ENCODE measurements around the gene EMILIN3.

The EMILIN3 gene

GRCh38 chr20:41344477-41344876 lies 22.1 kb downstream of the EMILIN3 start:
- DNase-seq = no peak

GRCh38 chr20:41342474-41343464 lies 23.8 kb downstream of the EMILIN3 start:
- DNase-seq = no peak

GRCh38 chr20:41340327-41341055 lies 26.1 kb downstream of the EMILIN3 start, which contains the start of gene LPIN3:
LPIN3 (plus strand) TSS chr20:41340821; CDS start chr20:41345804, 4,983 bp downstream.
- peak; percentile 95 for DNase-seq

GRCh38 chr20:41339957-41340326 lies 26.7 kb downstream of the EMILIN3 start:
- DNase-seq = peak; percentile 82

GRCh38 chr20:41336711-41337492 lies 29.7 kb downstream of the EMILIN3 start:
- DNase-seq = no peak

- no peak for DNase-seq
These were observed 31.0 kb downstream of the EMILIN3 start for GRCh38 chr20:41335591-41335990.

- no peak for DNase-seq
These were observed 31.9 kb downstream of the EMILIN3 start for GRCh38 chr20:41334443-41335421.

- DNase-seq = no peak
These were observed 32.6 kb downstream of the EMILIN3 start for GRCh38 chr20:41334036-41334435.

- DNase-seq = no peak
These were observed 34.9 kb downstream of the EMILIN3 start for GRCh38 chr20:41331731-41332130.

GRCh38 chr20:41330941-41331340 lies 35.7 kb downstream of the EMILIN3 start:
- no peak for DNase-seq

- DNase-seq = no peak
These were observed 36.3 kb downstream of the EMILIN3 start for GRCh38 chr20:41330343-41330720.

GRCh38 chr20:41329435-41330342 lies 36.9 kb downstream of the EMILIN3 start:
- DNase-seq = no peak

- DNase-seq = no peak
These were observed 39.4 kb downstream of the EMILIN3 start for GRCh38 chr20:41327178-41327577.

GRCh38 chr20:41320976-41321375 lies 45.6 kb downstream of the EMILIN3 start:
- no peak for DNase-seq

GRCh38 chr20:41320441-41320840 lies 46.2 kb downstream of the EMILIN3 start:
- DNase-seq = no peak

GRCh38 chr20:41318271-41318649 lies 48.4 kb downstream of the EMILIN3 start:
- DNase-seq = peak; percentile 40

- peak; percentile 99 for DNase-seq
These were observed 48.9 kb downstream of the EMILIN3 start, which contains the start of gene ZHX3 for GRCh38 chr20:41317546-41318270. ZHX3 (minus strand) TSS chr20:41317731; CDS start chr20:41204916, 112,815 bp downstream.

GRCh38 chr20:41316602-41317545 lies 49.7 kb downstream of the EMILIN3 start:
- DNase-seq = peak; percentile 87

GRCh38 chr20:41316051-41316450 lies 50.6 kb downstream of the EMILIN3 start:
- no peak for DNase-seq

Measured in NCI-H82 (cell line).